MM.1S (cell line): ENCODE results near the gene BTBD17.

Experiments used
- DNase-seq: peaks from one replicate; pipeline ENCODE4 v3.0.0-alpha.2; 2015
- H2AFZ ChIP-seq: fragments of 300-600 bp; sonication (generic); 2 replicates; pipeline ENCODE4 v1.6.0; 2016; ENCODE audit warnings: antibody characterized with exemption, low read length
- H3F3A ChIP-seq: fragments of 300-600 bp; sonication (generic); 2 replicates; pipeline ENCODE4 v1.6.1; 2016; ENCODE audit warnings: mild to moderate bottlenecking, antibody characterized with exemption, low read length, moderate library complexity, mixed read lengths; ENCODE audit not compliant: insufficient read depth
- H3K27ac ChIP-seq: fragments of 300-600 bp; sonication (generic); 2 replicates; pipeline ENCODE4 v1.5.1; 2016; ENCODE audit warnings: mild to moderate bottlenecking, low read length
- H3K27me3 ChIP-seq: fragments of 300-600 bp; sonication (generic); replicated peaks from 2 replicates; pipeline ENCODE4 v1.6.0; 2016; ENCODE audit warnings: low read length; ENCODE audit not compliant: insufficient read depth
- H3K36me3 ChIP-seq: fragments of 300-600 bp; sonication (generic); replicated peaks from 2 replicates; pipeline ENCODE4 v1.6.1; 2016; ENCODE audit warnings: mild to moderate bottlenecking, low read length, mixed read lengths; ENCODE audit not compliant: insufficient read depth
- H3K4me1 ChIP-seq: fragments of 300-600 bp; sonication (generic); 2 replicates; pipeline ENCODE4 v1.6.1; 2016; ENCODE audit warnings: low read length, mixed read lengths
- H3K4me2 ChIP-seq: fragments of 300-600 bp; sonication (generic); 2 replicates; pipeline ENCODE4 v1.6.0; 2016; ENCODE audit warnings: low read depth, low read length
- H3K4me3 ChIP-seq: fragments of 300-600 bp; sonication (generic); 2 replicates; pipeline ENCODE4 v1.5.1; 2016; ENCODE audit warnings: low read length, mixed read lengths
- H3K79me2 ChIP-seq: fragments of 300-600 bp; sonication (generic); 2 replicates; pipeline ENCODE4 v1.6.1; 2016; ENCODE audit warnings: mixed run types, low read length, mixed read lengths
- H3K9ac ChIP-seq: fragments of 300-600 bp; sonication (generic); 2 replicates; pipeline ENCODE4 v1.6.1; 2016; ENCODE audit warnings: low read length, mixed read lengths
- H3K9me2 ChIP-seq: fragments of 300-600 bp; sonication (generic); replicated peaks from 2 replicates; pipeline ENCODE4 v1.6.1; 2016; ENCODE audit warnings: mild to moderate bottlenecking, low read length, mixed read lengths; ENCODE audit not compliant: insufficient read depth
- H3K9me3 ChIP-seq: fragments of 300-600 bp; sonication (generic); replicated peaks from 2 replicates; pipeline ENCODE4 v1.6.1; 2016; ENCODE audit warnings: mild to moderate bottlenecking, low read length, mixed read lengths; ENCODE audit not compliant: insufficient read depth
- H4K20me1 ChIP-seq: fragments of 300-600 bp; sonication (generic); 2 replicates; pipeline ENCODE4 v1.6.1; 2016; ENCODE audit warnings: mild to moderate bottlenecking, low read length, moderate library complexity, mixed read lengths; ENCODE audit not compliant: insufficient read depth
- CTCF ChIP-seq: fragments of 300-600 bp; sonication (generic); IDR thresholded peaks from 2 replicates; pipeline ENCODE4 v1.5.1; 2016; ENCODE audit warnings: antibody characterized with exemption, low read length, mixed read lengths
- EZH2 ChIP-seq: fragments of 300-600 bp; sonication (generic); optimal IDR thresholded peaks from 2 replicates; pipeline ENCODE3; 2017; ENCODE audit warnings: low read depth, mild to moderate bottlenecking, antibody characterized with exemption, low read length, mixed read lengths
- EZH2phosphoT487 ChIP-seq: fragments of 300-600 bp; sonication (generic); IDR thresholded peaks from 2 replicates; pipeline ENCODE4 v1.6.1; 2018; ENCODE audit warnings: antibody characterized with exemption, low read length

The BTBD17 gene

DNA sequence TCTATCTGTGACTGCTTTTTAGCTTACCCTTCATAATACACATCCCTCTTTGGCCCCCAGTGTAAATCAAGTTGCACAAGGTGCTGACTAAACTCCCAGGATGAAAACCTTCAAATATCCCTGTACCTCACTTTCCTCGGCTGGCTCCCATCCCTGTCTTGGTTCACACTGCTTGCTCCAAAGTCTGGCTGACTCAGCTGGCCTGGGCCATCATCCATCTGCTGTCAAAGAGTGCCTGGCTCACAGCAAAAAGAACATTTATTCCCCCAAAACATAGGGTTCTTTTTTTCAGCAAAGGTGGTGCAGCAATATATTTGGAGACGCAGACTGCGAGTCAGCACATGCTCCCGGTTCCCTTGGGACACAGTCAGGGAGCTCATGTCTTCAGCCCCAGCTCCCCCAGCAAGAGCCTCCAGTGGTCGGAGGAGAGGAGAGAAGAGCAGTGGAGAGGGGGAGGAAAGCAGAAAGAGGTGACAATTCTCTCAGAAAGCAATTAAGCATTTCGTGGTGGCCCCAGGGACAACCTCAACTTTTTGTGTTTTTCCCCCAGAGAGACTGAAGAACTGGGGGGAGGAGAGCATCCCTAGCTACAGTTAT lies 31.8 kb upstream of the BTBD17 start:
- peaks cover 81% of the 10 kb centered on the region for H3K27me3 ChIP-seq
- no peaks in the 10 kb centered on the region for H3K9me2 ChIP-seq
- H3F3A ChIP-seq: no peaks in the 10 kb centered on the region
- H2AFZ ChIP-seq: no peak overlapping the region
- no peaks in the 10 kb centered on the region for H3K4me1 ChIP-seq
- no peak overlapping the region for H3K4me2 ChIP-seq
- H3K9ac ChIP-seq: no peak overlapping the region
- no peaks in the 10 kb centered on the region for H3K9me3 ChIP-seq
- no peaks in the 10 kb centered on the region for H3K79me2 ChIP-seq
- no peaks in the 10 kb centered on the region for H3K36me3 ChIP-seq
- H4K20me1 ChIP-seq: no peaks in the 10 kb centered on the region
- no peak overlapping the region for H3K4me3 ChIP-seq
- TF ChIP-seq EZH2phosphoT487: no peak
- TF ChIP-seq CTCF: no peak
- no peak for TF ChIP-seq EZH2
- DNase-seq: no peak
- no peak overlapping the region for H3K27ac ChIP-seq

- H3K4me3 ChIP-seq: no peak overlapping the region
- H4K20me1 ChIP-seq: no peaks in the 10 kb centered on the region
- H3K36me3 ChIP-seq: no peaks in the 10 kb centered on the region
- no peaks in the 10 kb centered on the region for H3K9me3 ChIP-seq
- H3K9me2 ChIP-seq: no peaks in the 10 kb centered on the region
- H3K4me2 ChIP-seq: no peak overlapping the region
- H3K79me2 ChIP-seq: no peaks in the 10 kb centered on the region
- DNase-seq: no peak
- H3K27ac ChIP-seq: no peak overlapping the region
- no peaks in the 10 kb centered on the region for H3K4me1 ChIP-seq
- no peak overlapping the region for H3K9ac ChIP-seq
- no peak overlapping the region for H2AFZ ChIP-seq
- TF ChIP-seq EZH2 (no peak), CTCF (no peak), EZH2phosphoT487 (no peak)
- peaks cover 82% of the 10 kb centered on the region for H3K27me3 ChIP-seq
- no peaks in the 10 kb centered on the region for H3F3A ChIP-seq
Measured at GRCh38 chr17:74392848-74393247, 31.2 kb upstream of the BTBD17 start.

DNA sequence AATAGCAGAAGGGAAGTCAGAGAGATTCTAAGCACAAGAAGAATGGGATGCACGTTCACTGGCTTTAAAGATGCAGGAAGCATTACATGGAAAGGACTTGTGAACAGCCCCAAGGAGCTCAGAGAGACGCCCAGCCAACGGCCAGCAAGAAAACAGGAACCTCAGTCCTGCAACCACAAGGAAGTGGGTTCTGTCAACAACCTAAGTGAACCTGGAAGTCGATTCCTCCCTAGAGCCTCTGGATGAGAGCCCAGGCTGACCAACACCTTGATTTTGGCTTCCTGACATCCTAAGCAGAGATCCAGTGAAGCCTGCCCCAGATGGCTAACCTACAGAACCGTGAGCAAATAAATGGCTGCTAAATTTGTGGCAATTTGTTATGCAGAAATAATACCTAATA lies 30.1 kb upstream of the BTBD17 start:
- no peaks in the 10 kb centered on the region for H3K9me3 ChIP-seq
- no peaks in the 10 kb centered on the region for H4K20me1 ChIP-seq
- no peak overlapping the region for H2AFZ ChIP-seq
- H3K9ac ChIP-seq: no peak overlapping the region
- no peaks in the 10 kb centered on the region for H3K9me2 ChIP-seq
- H3K27ac ChIP-seq: no peak overlapping the region
- no peaks in the 10 kb centered on the region for H3F3A ChIP-seq
- H3K4me1 ChIP-seq: no peaks in the 10 kb centered on the region
- no peaks in the 10 kb centered on the region for H3K36me3 ChIP-seq
- no peak overlapping the region for H3K4me2 ChIP-seq
- TF ChIP-seq CTCF (no peak), EZH2 (no peak), EZH2phosphoT487 (no peak)
- no peak overlapping the region for H3K4me3 ChIP-seq
- DNase-seq: no peak
- no peaks in the 10 kb centered on the region for H3K79me2 ChIP-seq
- H3K27me3 ChIP-seq: peaks cover 90% of the 10 kb centered on the region
